ENCODE results near the gene DOCK4.

GRCh38 chr7:112132051-112132694, 74.0 kb downstream of the DOCK4 start:
- TF ChIP-seq HOXA7 (CRISPR knock-in tag; IDR thresholded peaks at IDR 0.05) (no peak), USF2 (IDR thresholded peaks at IDR 0.05) (no peak), RFX5 (IDR thresholded peaks at IDR 0.05) (no peak), CTCF (IDR thresholded peaks at IDR 0.05) (no peak), MAX (IDR thresholded peaks at IDR 0.05) (no peak), SREBF2 (IDR thresholded peaks at IDR 0.05) (no peak), EP300 (IDR thresholded peaks at IDR 0.05) (no peak), CEBPB (IDR thresholded peaks at IDR 0.05) (no peak), CBX2 (IDR thresholded peaks at IDR 0.05; ENCODE audit: borderline replicate concordance, low read depth) (no peak)
